Activated CD4-positive, alpha-beta T cell treated with anti-CD3 and anti-CD28 coated beads, Interleukin-2, amount 10 ng/mL, durations not matched to agents 7 days and 5 days (primary cell): ENCODE results near the gene LPAR3. TPM values are rescaled to one million over a fixed set of nuclear protein-coding genes. Genes with fewer than 3 reads are reported as not detected.

Source experiments
- CTCF ChIA-PET: fragments of 350-600 bp; sonication (Branson Sonifier 250); formaldehyde crosslinking; loops from one replicate; lab custom pipeline; 2021; ENCODE audit warnings: antibody characterized with exemption; lab: Charles Lee
- POLR2A ChIA-PET: fragments of 350-600 bp; sonication (Branson Sonifier 250); formaldehyde crosslinking; loops from one replicate; lab custom pipeline; 2021; ENCODE audit warnings: antibody characterized with exemption; lab: Charles Lee
- DNase-seq: peaks from one replicate; pipeline ENCODE4 v3.0.0-alpha.2; 2020
- H3K27ac Mint-ChIP-seq: one replicate; pipeline ENCODE4 v1.8.0; 2021; ENCODE audit warnings: mild to moderate bottlenecking, moderate library complexity, mixed read lengths
- H3K27me3 Mint-ChIP-seq: one replicate; pipeline ENCODE4 v1.8.0; 2021; ENCODE audit warnings: mixed read lengths
- H3K36me3 Mint-ChIP-seq: one replicate; pipeline ENCODE4 v1.8.0; 2021; ENCODE audit warnings: low read depth, mixed read lengths
- H3K4me1 Mint-ChIP-seq: one replicate; pipeline ENCODE4 v1.8.0; 2021; ENCODE audit warnings: mixed read lengths
- H3K4me3 Mint-ChIP-seq: one replicate; pipeline ENCODE4 v1.8.0; 2021; ENCODE audit warnings: mild to moderate bottlenecking, moderate library complexity, mixed read lengths
- H3K9me3 Mint-ChIP-seq: one replicate; pipeline ENCODE4 v1.8.0; 2021; ENCODE audit warnings: mixed read lengths
- total RNA-seq, 2 experiments: library from RNA; stranded (reverse); gene quantifications; one replicate each; pipeline ENCODE4 v1.2.3, GENCODE V29; 2021

Gene LPAR3
- 1 to 10 TPM; 1.3 to 1.5 TPM for total RNA-seq

DNA sequence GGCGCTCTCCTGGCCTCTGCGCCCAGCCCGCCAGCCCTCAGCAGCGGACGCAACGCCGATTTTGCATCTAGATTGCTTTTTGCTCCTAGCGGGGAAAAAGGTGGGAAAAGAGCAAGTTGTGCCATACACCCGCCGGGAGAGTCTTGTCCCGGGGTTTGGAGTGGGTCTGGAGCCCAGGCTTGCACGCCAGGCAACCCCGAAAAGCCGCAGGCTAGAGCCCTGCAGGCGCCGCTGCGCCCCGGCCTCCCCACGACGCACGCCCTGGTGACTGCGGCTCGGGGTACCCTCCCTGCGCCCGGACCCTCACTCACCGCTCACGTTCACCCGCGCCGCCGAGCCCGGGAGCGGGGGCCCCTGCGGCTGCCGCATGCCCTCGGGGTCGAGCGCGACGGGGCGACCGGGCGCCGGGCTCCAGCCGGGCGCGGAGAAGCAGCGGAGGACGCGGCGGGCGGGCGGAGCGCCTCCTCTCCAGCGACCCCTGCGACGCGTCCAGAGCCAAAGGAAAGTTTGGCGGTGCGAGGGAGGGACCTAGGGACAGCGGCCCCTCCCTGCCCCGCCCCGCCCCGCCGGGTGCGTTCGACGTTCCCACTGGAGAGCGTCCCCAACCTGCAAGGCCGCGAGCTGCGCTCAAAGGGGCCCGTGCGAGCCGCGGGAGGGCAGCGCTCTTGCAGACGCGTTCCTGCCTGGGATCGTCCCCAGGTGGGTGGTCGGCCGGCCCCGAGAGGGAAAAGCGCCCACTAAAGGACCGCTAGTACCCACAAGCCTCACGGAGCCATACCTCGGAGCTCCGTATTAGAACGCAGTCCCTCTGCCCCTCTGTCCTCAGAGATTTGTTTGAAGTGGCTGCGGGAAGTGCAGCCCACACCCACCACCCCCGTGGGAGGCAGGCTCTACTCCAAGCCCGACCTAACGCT is at the start of gene LPAR3:
Gene LPAR3 (minus strand): TSS at position 502 of the 914 bp plus-strand sequence. CDS start 27,086 bp downstream, outside the sequence.
- Mint-ChIP-seq H3K4me3 (peak within 1 kb of the TSS; percentile 68), H3K27me3 (peaks cover 41% of the 10 kb centered on the region), H3K36me3 (peaks cover 3% of the 10 kb centered on the region), H3K27ac (no peak within 1 kb of the TSS), H3K9me3 (no peaks in the 10 kb centered on the region), H3K4me1 (peaks cover 44% of the 10 kb centered on the region)
- DNase-seq = peak; percentile 47
- CTCF ChIA-PET = interaction anchor here (0.5 to 1.3 kb wide), 2 partner anchors 10 to 777 kb away, joined by 3 to 4 read pairs; no protein-coding TSS in a partner anchor
- POLR2A ChIA-PET = interaction anchor here (0.7 kb wide), 1 partner anchor 32 kb away, joined by 5 read pairs; no protein-coding TSS in a partner anchor

DNA sequence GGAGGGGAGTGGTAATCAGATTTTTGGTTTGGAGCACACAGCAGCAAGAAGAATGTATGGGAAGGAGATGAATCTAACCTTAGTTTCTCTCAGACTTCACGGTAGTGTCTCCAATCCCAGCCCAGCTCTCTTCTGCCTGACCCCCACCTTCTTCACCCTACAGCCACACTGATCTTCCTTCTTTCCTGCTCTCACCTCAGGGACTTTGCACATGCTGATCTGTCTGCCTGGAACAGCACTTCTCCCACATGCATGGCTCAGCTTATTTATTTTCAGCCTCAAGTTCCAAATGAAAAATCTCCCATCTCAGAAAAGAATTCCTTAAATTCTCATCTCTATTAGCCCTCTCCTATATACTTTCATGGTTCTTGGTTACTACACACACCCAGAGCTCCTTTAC is 48.8 kb upstream of the LPAR3 start:
- Mint-ChIP-seq H3K4me3 (no peak overlapping the region), H3K36me3 (peaks cover 4% of the 10 kb centered on the region), H3K9me3 (no peaks in the 10 kb centered on the region), H3K4me1 (peaks cover 20% of the 10 kb centered on the region), H3K27me3 (no peaks in the 10 kb centered on the region), H3K27ac (no peak overlapping the region)
- ChIA-PET POLR2A (no interaction called here), CTCF (interaction anchor here (1.4 kb wide), 1 partner anchor 317 kb away, joined by 4 read pairs; the partner anchor contains the start of gene C1orf52)
- DNase-seq = no peak

DNA sequence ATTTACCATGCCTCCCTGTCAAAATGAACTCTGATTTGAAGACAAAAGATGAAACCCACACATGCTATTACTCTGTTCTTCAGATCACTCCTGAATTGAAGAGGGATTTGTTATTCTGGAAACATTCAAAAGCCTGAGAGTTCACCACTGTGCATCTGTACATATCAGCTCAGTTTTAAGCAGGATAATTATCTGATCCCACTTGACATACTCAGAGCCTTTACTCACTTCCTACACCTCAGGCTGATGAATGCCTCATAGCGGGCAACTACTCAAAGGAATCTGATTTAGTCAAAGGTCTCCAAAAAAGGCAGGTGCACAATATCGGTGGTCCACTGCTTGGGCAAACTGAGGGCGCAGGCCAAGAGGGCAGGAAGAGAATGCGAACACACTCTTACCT is 47.5 kb upstream of the LPAR3 start:
- POLR2A ChIA-PET = no interaction called here
- Mint-ChIP-seq H3K27ac (no peak overlapping the region), H3K36me3 (no peaks in the 10 kb centered on the region), H3K4me3 (no peak overlapping the region), H3K4me1 (peaks cover 16% of the 10 kb centered on the region), H3K9me3 (no peaks in the 10 kb centered on the region), H3K27me3 (no peaks in the 10 kb centered on the region)
- no peak for DNase-seq
- CTCF ChIA-PET = no interaction called here

DNA sequence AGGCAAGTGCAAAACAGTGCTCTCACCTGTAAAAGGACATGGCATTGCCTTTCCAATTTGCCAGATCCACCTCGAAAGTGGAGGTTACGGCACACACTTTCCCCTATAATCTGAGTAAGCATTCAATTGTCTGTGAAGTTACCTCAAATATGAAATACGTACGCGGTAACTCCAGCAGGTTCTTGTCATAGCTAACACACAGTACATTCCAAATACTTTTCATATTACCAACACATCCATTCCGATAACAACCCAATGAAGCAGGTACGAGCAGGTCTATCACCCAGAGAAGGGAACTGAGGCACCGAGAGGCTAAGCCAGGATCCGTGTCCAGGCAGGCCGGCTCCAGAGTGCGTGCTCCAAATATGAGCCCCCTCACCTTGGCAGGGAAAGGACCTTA is 46.8 kb upstream of the LPAR3 start:
- ChIA-PET POLR2A (no interaction called here), CTCF (no interaction called here)
- Mint-ChIP-seq H3K36me3 (no peaks in the 10 kb centered on the region), H3K27me3 (no peaks in the 10 kb centered on the region), H3K27ac (no peak overlapping the region), H3K4me3 (no peak overlapping the region), H3K4me1 (peaks cover 11% of the 10 kb centered on the region), H3K9me3 (no peaks in the 10 kb centered on the region)
- DNase-seq = no peak

DNA sequence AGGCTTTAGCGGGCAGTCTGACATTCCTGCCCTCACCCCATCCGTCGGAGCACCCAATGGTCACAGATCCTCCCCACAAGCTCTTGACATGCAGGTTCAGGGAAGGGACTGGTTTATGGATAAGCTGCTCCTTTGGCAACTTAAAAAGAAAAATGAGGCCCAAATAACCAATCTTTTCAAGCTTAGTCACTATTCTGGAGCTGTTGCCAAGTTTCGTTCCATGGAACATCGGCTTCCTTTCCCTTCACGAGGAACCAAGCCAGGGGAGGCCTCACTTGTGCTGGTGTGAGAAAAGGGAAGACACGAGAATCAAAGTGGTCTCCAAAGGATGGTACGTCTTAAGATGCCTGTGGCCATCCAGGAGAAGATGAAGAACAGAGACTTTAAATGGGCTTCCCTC is 46.1 kb upstream of the LPAR3 start:
- CTCF ChIA-PET = interaction anchor here (0.9 kb wide), 1 partner anchor 136 kb away, joined by 4 read pairs; no protein-coding TSS in a partner anchor
- POLR2A ChIA-PET = no interaction called here
- H3K27me3 Mint-ChIP-seq = no peaks in the 10 kb centered on the region
- H3K36me3 Mint-ChIP-seq = no peaks in the 10 kb centered on the region
- no peak overlapping the region for H3K27ac Mint-ChIP-seq
- H3K9me3 Mint-ChIP-seq = no peaks in the 10 kb centered on the region
- no peak for DNase-seq
- H3K4me3 Mint-ChIP-seq = no peak overlapping the region
- H3K4me1 Mint-ChIP-seq = peaks cover 7% of the 10 kb centered on the region

DNA sequence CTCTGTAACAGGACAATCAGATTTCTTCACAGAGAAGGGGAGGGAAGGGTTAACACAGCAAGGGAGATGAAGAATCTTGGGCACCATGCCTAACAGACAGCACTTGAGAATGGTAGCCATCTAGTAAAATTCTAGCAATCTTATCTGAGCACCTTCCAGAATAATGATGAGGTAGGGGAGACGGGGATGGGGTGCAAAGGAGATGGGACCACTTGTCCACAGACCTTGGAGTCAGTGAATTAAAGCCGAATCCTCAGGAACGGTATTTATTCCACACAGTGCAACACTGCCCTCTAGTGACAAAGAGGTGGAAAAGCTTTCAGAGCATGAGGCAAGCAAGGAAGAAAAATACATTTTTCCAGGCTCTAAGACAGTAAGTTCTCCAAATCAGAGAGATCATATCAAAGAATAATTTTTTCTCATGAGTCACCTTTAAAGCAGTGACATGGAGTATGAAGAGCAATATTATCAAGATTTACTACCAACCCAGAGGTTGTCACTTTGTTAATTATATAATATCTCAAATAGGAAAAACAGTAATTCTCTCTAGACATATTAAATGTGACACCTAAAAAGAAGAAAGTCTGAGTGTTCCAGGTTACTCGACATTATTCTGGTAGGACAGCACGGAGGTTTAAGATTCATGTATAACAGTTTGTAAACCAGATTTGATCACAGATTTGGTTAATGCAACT is 43.3 kb upstream of the LPAR3 start:
- Mint-ChIP-seq H3K4me3 (no peak overlapping the region), H3K9me3 (no peaks in the 10 kb centered on the region), H3K27me3 (no peaks in the 10 kb centered on the region), H3K27ac (no peak overlapping the region), H3K36me3 (no peaks in the 10 kb centered on the region), H3K4me1 (peaks cover 7% of the 10 kb centered on the region)
- POLR2A ChIA-PET = no interaction called here
- DNase-seq = peak; percentile 58
- CTCF ChIA-PET = interaction anchor here (0.8 to 3.7 kb wide), 6 partner anchors 8 to 323 kb away, joined by 3 to 25 read pairs (median 6); partner anchors contain the start of gene C1orf52

- Mint-ChIP-seq H3K27me3 (no peaks in the 10 kb centered on the region), H3K9me3 (no peaks in the 10 kb centered on the region), H3K36me3 (peaks cover 1% of the 10 kb centered on the region), H3K27ac (no peak overlapping the region), H3K4me1 (peaks cover 26% of the 10 kb centered on the region), H3K4me3 (no peak overlapping the region)
- no peak for DNase-seq
- ChIA-PET CTCF (interaction anchor here (0.6 to 3.7 kb wide), 3 partner anchors 12 to 151 kb away, joined by 3 to 12 read pairs (median 4); no protein-coding TSS in a partner anchor), POLR2A (no interaction called here)
Measured at GRCh38 chr1:84933011-84933611, 40.1 kb upstream of the LPAR3 start.

DNA sequence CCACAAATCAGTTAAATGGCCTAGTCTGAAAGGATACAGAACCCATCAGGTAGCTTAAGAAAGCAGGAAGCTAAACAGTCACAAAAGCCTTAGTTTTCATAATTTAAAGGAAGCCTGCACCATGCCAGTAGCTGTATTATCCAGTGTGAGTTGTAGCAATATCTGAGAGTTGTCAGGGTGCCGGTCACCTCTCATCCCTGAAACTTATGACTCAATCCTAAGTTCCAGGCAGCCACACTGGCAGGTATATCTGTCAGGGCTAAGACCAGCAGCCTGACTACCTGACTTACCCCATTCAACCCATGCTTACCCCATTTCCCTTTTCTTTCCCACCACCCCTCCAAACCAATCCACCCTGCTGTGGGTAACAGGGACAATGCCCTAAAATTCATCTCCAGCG is 37.8 kb upstream of the LPAR3 start:
- H3K4me1 Mint-ChIP-seq = peaks cover 20% of the 10 kb centered on the region
- H3K36me3 Mint-ChIP-seq = peaks cover 3% of the 10 kb centered on the region
- H3K27me3 Mint-ChIP-seq = no peaks in the 10 kb centered on the region
- no peak overlapping the region for H3K27ac Mint-ChIP-seq
- CTCF ChIA-PET = interaction anchor here (0.6 to 0.9 kb wide), 2 partner anchors 329 to 515 kb away, joined by 3 read pairs; partner anchors contain the start of gene C1orf52
- POLR2A ChIA-PET = no interaction called here
- no peak overlapping the region for H3K4me3 Mint-ChIP-seq
- no peak for DNase-seq
- H3K9me3 Mint-ChIP-seq = no peaks in the 10 kb centered on the region

- Mint-ChIP-seq H3K4me3 (no peak overlapping the region), H3K9me3 (no peaks in the 10 kb centered on the region), H3K36me3 (peaks cover 3% of the 10 kb centered on the region), H3K27me3 (no peaks in the 10 kb centered on the region), H3K27ac (no peak overlapping the region), H3K4me1 (peaks cover 20% of the 10 kb centered on the region)
- POLR2A ChIA-PET = no interaction called here
- CTCF ChIA-PET = interaction anchor here (0.9 kb wide), 1 partner anchor 329 kb away, joined by 3 read pairs; the partner anchor contains the start of gene C1orf52
- peak; percentile 12 for DNase-seq
Measured at GRCh38 chr1:84930329-84930728, 37.3 kb upstream of the LPAR3 start.

GRCh38 chr1:84929581-84929980 is 36.6 kb upstream of the LPAR3 start:
- no peak overlapping the region for H3K4me3 Mint-ChIP-seq
- no peak overlapping the region for H3K27ac Mint-ChIP-seq
- CTCF ChIA-PET = interaction anchor here (0.9 to 1.5 kb wide), 2 partner anchors 33 to 157 kb away, joined by 3 to 4 read pairs; no protein-coding TSS in a partner anchor
- H3K9me3 Mint-ChIP-seq = no peaks in the 10 kb centered on the region
- peaks cover 20% of the 10 kb centered on the region for H3K4me1 Mint-ChIP-seq
- no peak for DNase-seq
- POLR2A ChIA-PET = no interaction called here
- peaks cover 3% of the 10 kb centered on the region for H3K36me3 Mint-ChIP-seq
- H3K27me3 Mint-ChIP-seq = no peaks in the 10 kb centered on the region

GRCh38 chr1:84928979-84929378 is 36.0 kb upstream of the LPAR3 start:
- H3K27ac Mint-ChIP-seq = no peak overlapping the region
- peaks cover 20% of the 10 kb centered on the region for H3K4me1 Mint-ChIP-seq
- H3K36me3 Mint-ChIP-seq = peaks cover 3% of the 10 kb centered on the region
- no peak for DNase-seq
- ChIA-PET POLR2A (no interaction called here), CTCF (interaction anchor here (0.9 to 1.5 kb wide), 2 partner anchors 33 to 157 kb away, joined by 3 to 4 read pairs; no protein-coding TSS in a partner anchor)
- no peak overlapping the region for H3K4me3 Mint-ChIP-seq
- H3K27me3 Mint-ChIP-seq = no peaks in the 10 kb centered on the region
- no peaks in the 10 kb centered on the region for H3K9me3 Mint-ChIP-seq

DNA sequence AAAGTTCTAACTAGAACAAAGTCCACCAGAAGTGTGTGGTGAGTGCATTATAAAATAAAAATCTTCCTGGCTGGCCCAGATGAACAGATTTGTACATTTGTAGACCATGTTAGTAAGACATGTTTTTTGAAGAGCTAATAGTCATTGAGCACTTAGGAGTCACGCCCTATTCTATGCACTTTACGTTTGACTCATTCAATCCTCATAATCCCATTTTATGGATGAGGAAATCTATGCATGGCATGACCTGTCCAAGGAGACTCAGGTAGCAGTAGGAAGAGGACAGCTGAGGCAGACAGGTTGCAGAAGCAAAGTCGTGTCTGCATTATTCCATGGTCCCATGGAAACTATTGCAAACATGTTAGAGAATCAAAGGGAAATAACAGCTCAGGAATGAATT is 30.3 kb upstream of the LPAR3 start:
- Mint-ChIP-seq H3K4me3 (no peak overlapping the region), H3K27ac (no peak overlapping the region), H3K9me3 (no peaks in the 10 kb centered on the region), H3K27me3 (peaks cover 6% of the 10 kb centered on the region), H3K4me1 (no peaks in the 10 kb centered on the region), H3K36me3 (peaks cover 2% of the 10 kb centered on the region)
- CTCF ChIA-PET = interaction anchor here (0.7 to 1.4 kb wide), 3 partner anchors 20 to 98 kb away, joined by 3 read pairs; no protein-coding TSS in a partner anchor
- POLR2A ChIA-PET = no interaction called here
- no peak for DNase-seq
